Activated CD4-positive, alpha-beta T cell treated with anti-CD3 and anti-CD28 coated beads, Interleukin-2, amount 50 U/mL, for 16 hours (primary cell): ENCODE data around the gene RYR1.
"Not testable (repeated sequence)": the region's sequence is repeated elsewhere in the genome, so short reads cannot be mapped to it uniquely, and the experiment has no call there.

Experiments used
- DNase-seq: peaks from one replicate; pipeline ENCODE4 v3.0.0-alpha.2; 2020

The RYR1 gene

DNA sequence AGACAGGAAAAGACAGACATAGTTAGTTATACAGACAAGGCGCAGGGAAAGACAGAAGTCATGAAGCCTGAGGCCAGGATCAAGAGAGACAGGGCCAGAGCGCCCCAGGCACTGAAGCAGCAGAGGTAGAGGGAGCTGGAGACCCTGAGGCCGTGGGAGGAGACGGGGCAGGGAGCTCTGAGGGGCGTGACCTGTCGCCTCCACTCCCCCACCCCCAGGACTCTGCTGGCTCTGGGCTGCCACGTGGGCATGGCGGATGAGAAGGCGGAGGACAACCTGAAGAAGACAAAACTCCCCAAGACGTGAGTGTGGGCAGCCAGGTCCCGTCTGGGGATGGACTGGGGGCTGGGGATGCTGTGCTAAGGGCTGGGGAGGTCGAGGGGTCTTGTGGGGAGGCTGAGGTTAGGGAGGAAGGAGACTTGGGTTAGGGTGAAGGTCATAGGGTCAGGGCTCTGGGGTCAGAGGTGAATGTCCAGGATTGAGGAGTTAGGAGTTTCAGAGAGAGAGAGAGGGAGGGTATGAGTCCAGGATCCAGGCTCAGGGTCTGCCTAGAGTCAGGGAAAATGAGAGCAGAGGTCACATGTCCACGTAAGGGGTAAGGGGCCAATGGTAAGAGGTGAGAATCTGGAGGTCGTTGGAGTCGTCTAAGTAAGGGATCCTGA is 31.1 kb downstream of the RYR1 start:
- DNase-seq, result no peak

GRCh38 chr19:38466050-38466449 is 32.6 kb downstream of the RYR1 start:
- no peak for DNase-seq

DNA sequence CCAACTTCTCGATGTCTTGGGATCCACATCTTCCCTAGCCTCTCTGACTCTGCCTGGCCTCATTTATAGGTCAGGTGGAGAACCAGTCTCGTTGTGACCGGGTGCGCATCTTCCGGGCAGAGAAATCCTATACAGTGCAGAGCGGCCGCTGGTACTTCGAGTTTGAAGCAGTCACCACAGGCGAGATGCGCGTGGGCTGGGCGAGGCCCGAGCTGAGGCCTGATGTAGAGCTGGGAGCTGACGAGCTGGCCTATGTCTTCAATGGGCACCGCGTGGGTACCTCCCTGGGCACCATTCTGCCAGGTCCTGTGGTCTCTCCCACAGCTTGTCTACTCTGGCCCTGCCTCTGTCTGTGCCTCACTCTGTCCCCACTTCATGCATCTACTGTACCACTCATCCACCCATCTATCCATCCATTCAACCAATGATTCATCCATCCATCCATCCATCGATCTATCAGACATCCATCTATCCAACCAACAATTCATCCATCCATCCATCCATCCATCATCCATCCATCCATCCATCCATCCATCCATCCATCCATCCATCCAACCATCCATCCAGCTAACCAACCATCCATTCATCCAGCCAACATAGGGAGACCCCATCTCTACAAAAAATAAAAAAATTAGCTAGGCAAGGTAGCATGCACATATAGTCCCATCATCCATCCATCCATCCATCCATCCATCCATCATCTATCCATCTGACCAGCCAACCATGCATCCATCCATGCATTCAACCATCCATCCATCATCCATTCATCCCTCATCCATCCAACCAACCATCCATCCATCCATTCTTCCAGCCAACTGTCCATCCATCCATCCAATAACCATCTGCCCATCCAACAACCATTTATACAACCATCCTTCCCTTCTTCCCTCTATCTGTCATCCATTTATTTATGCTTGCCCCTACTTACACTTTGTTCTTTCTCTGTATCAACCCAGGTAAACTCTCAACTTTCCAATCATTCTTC is 34.3 kb downstream of the RYR1 start:
- DNase-seq, result no peak

GRCh38 chr19:38469151-38469550 is 35.7 kb downstream of the RYR1 start:
- DNase-seq, result no peak

DNA sequence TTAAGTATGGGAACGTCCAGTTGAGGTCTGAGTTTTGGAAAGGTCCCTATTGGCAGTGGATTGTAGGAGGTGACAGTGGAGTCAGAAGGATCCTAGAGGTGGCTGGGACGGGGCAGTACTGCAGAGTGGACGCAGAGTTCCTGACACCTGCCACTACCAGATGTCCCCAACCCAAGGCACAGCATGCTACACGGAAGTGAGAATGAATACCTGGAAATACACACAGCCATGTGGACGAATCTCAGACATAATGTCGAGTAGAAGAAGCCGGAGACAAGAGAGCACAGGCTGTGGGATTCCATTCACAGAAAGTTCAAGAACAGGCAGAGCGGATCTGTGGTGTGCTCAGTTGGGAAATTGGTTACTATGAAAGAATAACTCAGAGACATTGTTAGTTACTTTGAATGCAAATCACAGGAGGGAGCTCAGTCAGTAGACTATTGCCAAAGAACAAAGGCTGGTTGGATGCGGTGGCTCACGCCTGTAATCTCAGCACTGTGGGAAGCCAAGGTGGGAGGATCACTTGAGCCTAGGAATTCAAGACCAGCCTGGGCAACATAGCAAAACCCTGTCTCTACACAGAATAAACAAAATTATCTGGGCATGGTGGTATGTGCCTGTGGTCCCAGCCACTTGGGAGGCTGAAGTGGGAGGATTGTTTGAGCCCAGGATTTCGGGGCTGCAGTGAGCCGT is 37.4 kb downstream of the RYR1 start:
- DNase-seq, result no peak

DNA sequence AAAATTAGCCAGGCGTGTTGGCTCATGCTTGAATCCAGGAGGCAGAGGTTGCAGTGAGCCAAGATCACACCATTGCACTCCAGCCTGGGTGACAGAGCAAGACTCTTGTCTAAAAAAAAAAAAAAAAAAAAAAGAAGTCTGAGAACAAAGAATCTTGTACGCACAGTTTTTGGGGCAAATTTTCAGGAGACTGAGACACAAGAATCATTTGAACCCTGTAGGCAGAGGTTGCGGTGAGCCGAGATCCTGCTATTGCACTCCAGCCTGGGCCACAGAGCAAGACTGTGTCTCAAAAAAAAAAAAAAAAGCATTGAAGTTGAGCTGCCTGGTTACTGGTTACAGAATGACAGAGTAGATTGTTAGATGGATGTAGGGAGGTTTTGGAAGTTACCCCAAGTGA is 39.2 kb downstream of the RYR1 start:
- not testable (repeated sequence) for DNase-seq

DNA sequence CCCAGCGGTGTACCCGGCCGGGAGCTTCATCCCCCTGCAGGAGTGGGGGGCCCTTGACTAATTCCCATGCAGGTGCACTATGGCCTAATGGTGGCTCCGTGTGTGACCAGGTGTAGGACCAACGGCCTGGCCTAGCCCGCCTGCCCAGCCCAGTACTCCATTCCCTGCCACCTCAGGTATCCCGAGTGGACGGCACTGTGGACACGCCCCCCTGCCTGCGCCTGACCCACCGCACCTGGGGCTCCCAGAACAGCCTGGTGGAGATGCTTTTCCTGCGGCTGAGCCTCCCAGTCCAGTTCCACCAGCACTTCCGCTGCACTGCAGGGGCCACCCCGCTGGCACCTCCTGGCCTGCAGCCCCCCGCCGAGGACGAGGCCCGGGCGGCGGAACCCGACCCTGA is 39.7 kb downstream of the RYR1 start:
- DNase-seq, result no peak

DNA sequence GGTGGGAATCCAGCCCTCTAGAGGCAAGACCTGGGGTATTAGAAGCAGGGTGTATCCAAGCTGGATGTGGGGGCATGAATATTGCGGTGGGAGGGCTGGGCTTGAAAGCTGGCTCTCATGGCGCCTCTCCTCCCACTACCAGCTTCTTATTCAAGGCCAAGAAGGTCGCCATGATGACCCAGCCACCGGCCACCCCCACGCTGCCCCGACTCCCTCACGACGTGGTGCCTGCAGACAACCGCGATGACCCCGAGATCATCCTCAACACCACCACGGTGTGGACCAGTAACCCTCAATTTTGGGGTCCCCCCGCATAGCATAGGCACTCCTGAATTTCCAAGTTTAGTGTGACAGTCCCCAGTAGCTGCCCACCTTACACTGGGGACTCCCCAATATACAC is 41.7 kb downstream of the RYR1 start:
- DNase-seq, result no peak

GRCh38 chr19:38478273-38478971 is 44.9 kb downstream of the RYR1 start:
- DNase-seq, result peak; percentile 6

- no peak for DNase-seq
Measured at GRCh38 chr19:38482496-38482895, 49.0 kb downstream of the RYR1 start.

GRCh38 chr19:38483016-38483630 is 49.6 kb downstream of the RYR1 start:
- DNase-seq, result no peak

- no peak for DNase-seq
Measured at GRCh38 chr19:38484747-38485146, 51.3 kb downstream of the RYR1 start.

GRCh38 chr19:38485541-38486285 is 52.2 kb downstream of the RYR1 start:
- no peak for DNase-seq

DNA sequence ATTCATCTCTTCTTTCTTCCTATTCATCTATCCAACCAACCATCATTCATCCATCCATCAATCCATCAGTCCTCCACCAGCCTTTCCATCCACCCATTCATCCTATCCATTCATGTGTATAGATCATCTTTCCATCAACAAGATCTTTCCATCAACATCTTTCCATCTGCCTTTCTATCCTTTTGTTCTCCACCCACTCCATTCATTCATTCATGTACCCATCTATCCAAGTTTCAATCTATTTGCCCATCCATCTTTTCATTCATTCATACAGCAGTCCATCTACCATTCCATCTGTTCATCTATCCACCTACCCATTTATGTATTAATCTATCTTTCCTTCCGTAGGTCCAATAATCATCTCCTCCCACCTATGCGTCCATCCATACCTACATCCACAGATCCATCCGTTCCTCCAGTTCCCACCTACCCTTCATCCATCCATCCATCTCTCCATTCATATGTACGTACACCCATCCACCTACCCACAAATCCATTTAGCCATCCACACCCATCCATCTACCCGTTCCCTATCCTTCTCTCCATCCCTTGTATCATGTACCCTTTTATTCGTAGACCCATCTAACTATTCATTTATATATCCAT is 53.3 kb downstream of the RYR1 start:
- no peak for DNase-seq

DNA sequence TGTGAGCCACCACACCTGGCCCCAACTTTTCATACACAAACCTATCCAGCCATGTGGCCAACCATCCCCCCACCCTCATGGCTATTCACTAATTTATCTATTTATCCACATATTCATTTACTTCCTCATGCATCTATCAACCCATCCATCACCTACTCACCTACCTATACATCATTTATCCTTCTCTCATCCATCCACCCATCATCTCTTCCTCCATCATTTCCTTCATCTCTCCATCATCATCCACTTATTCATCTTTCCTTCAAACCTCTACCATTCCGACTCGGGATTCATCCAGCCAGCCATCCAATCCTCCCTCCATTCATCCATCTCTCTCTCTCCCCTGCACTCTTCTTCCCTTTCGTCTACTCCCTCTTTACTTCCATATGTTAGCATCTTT is 54.6 kb downstream of the RYR1 start:
- no peak for DNase-seq

DNA sequence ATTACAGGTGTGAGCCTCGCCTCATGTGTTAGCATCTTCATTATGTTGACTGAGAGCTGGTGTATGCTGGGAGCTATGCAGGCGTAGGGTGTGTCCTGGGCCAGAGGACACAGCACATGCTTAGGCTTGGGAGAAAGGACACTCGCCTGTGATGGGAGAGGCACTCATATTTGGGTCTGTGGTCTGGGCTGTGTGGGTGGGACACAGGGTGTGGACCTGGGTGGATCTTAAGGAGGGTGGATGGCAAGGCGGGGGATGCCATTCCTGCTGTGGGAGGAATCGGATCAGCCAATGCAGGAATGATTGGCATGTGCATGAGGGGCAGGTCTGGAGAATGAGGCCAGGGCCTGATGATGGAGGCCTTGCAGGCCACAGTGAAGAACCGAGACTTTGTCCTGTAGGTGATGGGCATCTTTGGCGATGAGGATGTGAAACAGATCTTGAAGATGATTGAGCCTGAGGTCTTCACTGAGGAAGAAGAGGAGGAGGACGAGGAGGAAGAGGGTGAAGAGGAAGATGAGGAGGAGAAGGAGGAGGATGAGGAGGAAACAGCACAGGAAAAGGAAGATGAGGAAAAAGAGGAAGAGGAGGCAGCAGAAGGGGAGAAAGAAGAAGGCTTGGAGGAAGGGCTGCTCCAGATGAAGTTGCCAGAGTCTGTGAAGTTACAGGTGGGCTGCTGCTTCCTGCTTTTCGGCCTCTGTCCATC is 55.4 kb downstream of the RYR1 start:
- DNase-seq, result no peak

DNA sequence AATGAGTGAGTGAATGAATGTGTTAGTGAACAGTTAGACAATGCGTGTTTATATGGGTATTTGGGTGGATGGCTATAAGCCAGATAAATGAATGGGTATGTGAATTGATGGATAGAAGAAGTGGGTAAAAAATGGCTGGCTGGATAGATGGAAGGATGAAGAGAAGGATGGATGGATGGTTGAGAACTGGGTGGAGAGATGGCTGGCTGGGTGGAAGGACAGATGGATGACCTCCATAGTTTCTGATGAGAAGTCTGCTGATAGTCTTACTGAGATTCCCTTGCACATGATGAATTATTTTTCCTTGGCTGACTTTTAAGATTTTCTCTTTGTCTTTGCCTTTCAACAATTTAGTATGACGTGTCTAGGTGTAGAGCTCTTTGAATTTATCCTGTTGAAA is 57.4 kb downstream of the RYR1 start:
- DNase-seq, result no peak

DNA sequence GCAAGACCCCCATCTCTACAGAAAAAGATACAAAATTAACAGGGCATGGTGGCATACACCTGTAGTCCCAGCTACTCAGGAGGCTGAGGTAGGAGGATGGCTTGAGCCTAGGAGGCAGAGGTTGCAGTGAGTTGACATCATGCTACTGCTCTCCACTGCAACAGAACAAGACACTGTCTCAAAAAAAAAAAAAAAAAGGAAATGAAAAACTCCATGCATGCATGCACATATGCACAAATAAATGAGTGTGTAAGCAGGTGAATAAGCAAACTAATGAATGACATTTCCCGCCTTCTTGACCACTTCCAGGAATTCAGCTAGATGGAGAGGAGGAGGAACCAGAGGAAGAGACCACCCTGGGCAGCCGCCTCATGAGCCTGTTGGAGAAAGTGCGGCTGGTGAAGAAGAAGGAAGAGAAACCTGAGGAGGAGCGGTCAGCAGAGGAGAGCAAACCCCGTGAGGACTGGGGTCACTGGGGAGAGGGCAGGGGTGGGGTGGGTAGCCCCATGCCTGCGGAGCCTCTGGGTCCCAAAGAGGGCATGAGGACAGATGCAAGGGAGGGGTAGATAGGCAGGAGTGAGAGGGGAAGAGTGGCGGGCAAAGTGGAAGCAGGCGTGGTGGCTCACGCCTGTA is 58.8 kb downstream of the RYR1 start:
- no peak for DNase-seq

GRCh38 chr19:38494379-38494778 is 60.9 kb downstream of the RYR1 start:
- no peak for DNase-seq

DNA sequence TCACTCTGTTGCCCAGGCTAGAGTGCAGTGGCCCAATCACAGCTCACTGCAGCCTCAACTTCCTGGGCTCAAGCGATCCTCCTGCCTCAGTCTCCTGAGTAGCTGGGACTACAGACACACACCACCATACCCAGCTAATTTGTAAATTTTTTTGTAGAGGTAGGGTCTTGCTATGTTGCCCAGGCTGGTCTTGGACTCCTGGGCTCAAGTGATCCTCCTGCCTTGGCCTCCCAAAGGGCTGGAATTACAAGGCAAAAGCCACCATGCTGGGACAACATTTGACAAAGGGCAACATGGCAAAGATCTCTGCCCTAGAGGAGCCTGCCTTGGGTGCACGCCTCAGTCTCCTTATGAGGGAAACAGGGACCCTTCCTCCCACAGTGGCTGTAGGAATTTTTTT is 61.9 kb downstream of the RYR1 start:
- DNase-seq, result not testable (repeated sequence)
